ENCODE measurements around the gene ZBED5. TPM values are rescaled to one million over a fixed set of nuclear protein-coding genes. Genes with fewer than 3 reads are reported as not detected.
"Not testable (repeated sequence)": the region's sequence is repeated elsewhere in the genome, so short reads cannot be mapped to it uniquely, and the experiment has no call there.

ZBED5 gene
- total and polyA plus RNA-seq, 4 donors = 5.4 to 10.7 (median 10.1) TPM

- TF ChIP-seq REST (IDR thresholded peaks at IDR 0.05) (no peak), JUND (IDR thresholded peaks at IDR 0.05) (no peak), NR2F2 (IDR thresholded peaks at IDR 0.05) (no peak), SP1 (IDR thresholded peaks at IDR 0.05) (no peak), FOXA2 (IDR thresholded peaks at IDR 0.05) (no peak), EGR1 (IDR thresholded peaks at IDR 0.05; ENCODE audit: low read depth in 2 of 2) (no peak), ATF3 (IDR thresholded peaks at IDR 0.05) (no peak), RXRA (IDR thresholded peaks at IDR 0.05) (no peak), RAD21 (IDR thresholded peaks at IDR 0.05) (no peak)
These were observed 19.0 kb downstream of the ZBED5 start (continued) for GRCh38 chr11:10838881-10839280.

GRCh38 chr11:10838083-10838482, 19.8 kb downstream of the ZBED5 start:
- no peaks in the 10 kb centered on the region for H3K36me3 ChIP-seq (ENCODE audit: control insufficient read depth in 4 of 4, insufficient read depth in 3 of 4, low read depth in 1 of 4, low read length in 3 of 4)
- no peak overlapping the region for H3K4me3 ChIP-seq (ENCODE audit: low read depth in 1 of 3, low read length in 3 of 3)
- no peak overlapping the region for H3K27ac ChIP-seq (ENCODE audit: low read depth in 1 of 2, low read length in 2 of 2)
- peaks cover 0 to 1% (median 0%) of the 10 kb centered on the region in 4 donors for H3K4me1 ChIP-seq (ENCODE audit: control insufficient read depth in 4 of 4, insufficient read depth in 4 of 4, low read length in 3 of 4)
- TF ChIP-seq NR2F2 (IDR thresholded peaks at IDR 0.05) (no peak), ATF3 (IDR thresholded peaks at IDR 0.05) (no peak), MAX (IDR thresholded peaks at IDR 0.05) (no peak), HNF4A (conservative IDR thresholded peaks at IDR 0.05) (no peak), ZBTB33 (IDR thresholded peaks at IDR 0.05) (no peak), FOXA2 (IDR thresholded peaks at IDR 0.05) (no peak), YY1 (IDR thresholded peaks at IDR 0.05) (no peak), GABPA (IDR thresholded peaks at IDR 0.05 in 1 of 2, conservative IDR thresholded peaks at IDR 0.05 in 1 of 2) (no peak), HNF4G (IDR thresholded peaks at IDR 0.05) (no peak), REST (IDR thresholded peaks at IDR 0.05) (no peak), RXRA (IDR thresholded peaks at IDR 0.05) (no peak), TAF1 (conservative IDR thresholded peaks at IDR 0.05) (no peak), RAD21 (IDR thresholded peaks at IDR 0.05) (no peak), JUND (IDR thresholded peaks at IDR 0.05) (no peak)
- TF ChIP-seq, protein P1, sequence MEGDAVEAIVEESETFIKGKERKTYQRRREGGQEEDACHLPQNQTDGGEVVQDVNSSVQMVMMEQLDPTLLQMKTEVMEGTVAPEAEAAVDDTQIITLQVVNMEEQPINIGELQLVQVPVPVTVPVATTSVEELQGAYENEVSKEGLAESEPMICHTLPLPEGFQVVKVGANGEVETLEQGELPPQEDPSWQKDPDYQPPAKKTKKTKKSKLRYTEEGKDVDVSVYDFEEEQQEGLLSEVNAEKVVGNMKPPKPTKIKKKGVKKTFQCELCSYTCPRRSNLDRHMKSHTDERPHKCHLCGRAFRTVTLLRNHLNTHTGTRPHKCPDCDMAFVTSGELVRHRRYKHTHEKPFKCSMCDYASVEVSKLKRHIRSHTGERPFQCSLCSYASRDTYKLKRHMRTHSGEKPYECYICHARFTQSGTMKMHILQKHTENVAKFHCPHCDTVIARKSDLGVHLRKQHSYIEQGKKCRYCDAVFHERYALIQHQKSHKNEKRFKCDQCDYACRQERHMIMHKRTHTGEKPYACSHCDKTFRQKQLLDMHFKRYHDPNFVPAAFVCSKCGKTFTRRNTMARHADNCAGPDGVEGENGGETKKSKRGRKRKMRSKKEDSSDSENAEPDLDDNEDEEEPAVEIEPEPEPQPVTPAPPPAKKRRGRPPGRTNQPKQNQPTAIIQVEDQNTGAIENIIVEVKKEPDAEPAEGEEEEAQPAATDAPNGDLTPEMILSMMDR (IDR thresholded peaks at IDR 0.05; ENCODE audit: low read depth, low read length, missing input control) = no peak
- no peak for DNase-seq (ENCODE audit: low spot score)
- H3K9me3 ChIP-seq (ENCODE audit: control insufficient read depth in 4 of 4, low read length in 3 of 4) = no peaks in the 10 kb centered on the region
- H3K9ac ChIP-seq (ENCODE audit: low read depth in 1 of 2, low read length in 2 of 2) = no peak overlapping the region
- no peaks in the 10 kb centered on the region for H3K27me3 ChIP-seq (ENCODE audit: control insufficient read depth in 4 of 4, insufficient read depth in 4 of 4, low read length in 3 of 4)

GRCh38 chr11:10836884-10837283, 21.0 kb downstream of the ZBED5 start:
- H3K4me1 ChIP-seq (ENCODE audit: control insufficient read depth in 4 of 4, insufficient read depth in 4 of 4, low read length in 3 of 4); H3K27ac ChIP-seq (ENCODE audit: low read depth in 1 of 2, low read length in 2 of 2); H3K36me3 ChIP-seq (ENCODE audit: control insufficient read depth in 4 of 4, insufficient read depth in 3 of 4, low read depth in 1 of 4, low read length in 3 of 4); H3K9me3 ChIP-seq (ENCODE audit: control insufficient read depth in 4 of 4, low read length in 3 of 4); H3K4me3 ChIP-seq (ENCODE audit: low read depth in 1 of 3, low read length in 3 of 3); H3K27me3 ChIP-seq (ENCODE audit: control insufficient read depth in 4 of 4, insufficient read depth in 4 of 4, low read length in 3 of 4); H3K9ac ChIP-seq (ENCODE audit: low read depth in 1 of 2, low read length in 2 of 2); DNase-seq (ENCODE audit: low spot score): not testable (repeated sequence)
- WGBS = 91% methylated on average over 4 of the region's 4 CpGs
